PC-3 (cell line): Measurements from ENCODE around the gene GTF2H4.

Experiments
- CTCF ChIP-seq: fragments of 300-600 bp; sonication (generic); conservative IDR thresholded peaks from 2 replicates; pipeline ENCODE4 v1.5.1; 2017; ENCODE audit warnings: antibody characterized with exemption, low read depth, mild to moderate bottlenecking, low read length
- EZH2 ChIP-seq: fragments of 300-600 bp; sonication (generic); IDR thresholded peaks from one replicate; pipeline ENCODE4 v1.6.1; 2017; ENCODE audit warnings: antibody characterized with exemption, mild to moderate bottlenecking, low read length; ENCODE audit not compliant: unreplicated experiment
- EZH2phosphoT487 ChIP-seq: fragments of 300-600 bp; sonication (generic); IDR thresholded peaks from 2 replicates; pipeline ENCODE4 v1.6.1; 2018; ENCODE audit warnings: mild to moderate bottlenecking, antibody characterized with exemption, low read length, borderline replicate concordance

- TF ChIP-seq CTCF: no peak
- TF ChIP-seq EZH2phosphoT487: no peak
- no peak for TF ChIP-seq EZH2
These were observed 31.5 kb downstream of the GTF2H4 start for GRCh38 chr6:30939473-30939872.
